HL-60 (cell line): ENCODE data around the gene CDH22.

ENCODE experiments used
- DNase-seq, 2 experiments: peaks; one replicate each; pipeline ENCODE4 v3.0.0-alpha.2; 2010 to 2020; ENCODE audit warnings: low read depth in 1 of 2, low spot score in 1 of 2
- H3K27ac ChIP-seq: fragments of 250-450 bp; sonication (Bioruptor Pico); replicated peaks from 2 replicates; pipeline ENCODE4 v1.5.1; 2020; ENCODE audit warnings: mild to moderate bottlenecking, moderate library complexity
- H3K27me3 ChIP-seq: fragments of 250-450 bp; sonication (Bioruptor Pico); 2 replicates; pipeline ENCODE4 v1.5.1; 2021; ENCODE audit warnings: mild to moderate bottlenecking, moderate library complexity; ENCODE audit not compliant: insufficient read depth, poor library complexity, severe bottlenecking
- H3K4me3 ChIP-seq: replicated peaks from 2 replicates; pipeline ENCODE4 v1.5.1; 2011; ENCODE audit warnings: mild to moderate bottlenecking, control low read depth, low read length; ENCODE audit not compliant: insufficient read depth
- CTCF ChIP-seq: IDR thresholded peaks from one replicate; pipeline ENCODE4 v1.5.1; 2011; ENCODE audit warnings: low read length, control low read depth, inconsistent platforms; ENCODE audit not compliant: insufficient read depth
- GABPA ChIP-seq: IDR thresholded peaks from 2 replicates; pipeline ENCODE4 v1.6.1; 2012; ENCODE audit warnings: low read depth
- POLR2AphosphoS5 ChIP-seq: IDR thresholded peaks from 2 replicates; pipeline ENCODE4 v1.6.1; 2012; ENCODE audit warnings: low read depth
- REST ChIP-seq: IDR thresholded peaks from 2 replicates; pipeline ENCODE4 v1.6.1; 2012; ENCODE audit warnings: low read depth; ENCODE audit not compliant: insufficient replicate concordance
- SPI1 ChIP-seq: IDR thresholded peaks from 2 replicates; pipeline ENCODE4 v1.6.1; 2012; ENCODE audit warnings: low read depth, mild to moderate bottlenecking, borderline replicate concordance

CDH22 gene

GRCh38 chr20:46273717-46274116, 34.6 kb downstream of the CDH22 start:
- H3K4me3 ChIP-seq = no peak overlapping the region
- TF ChIP-seq CTCF = no peak
- no peak for TF ChIP-seq SPI1
- TF ChIP-seq GABPA = no peak
- H3K27ac ChIP-seq = no peak overlapping the region
- no peak for DNase-seq
- peaks cover 4% of the 10 kb centered on the region for H3K27me3 ChIP-seq

GRCh38 chr20:46272389-46273047, 35.8 kb downstream of the CDH22 start:
- no peak overlapping the region for H3K4me3 ChIP-seq
- H3K27me3 ChIP-seq = peaks cover 4% of the 10 kb centered on the region
- H3K27ac ChIP-seq = no peak overlapping the region
- no peak for DNase-seq
- TF ChIP-seq POLR2AphosphoS5 = no peak
- no peak for TF ChIP-seq REST

GRCh38 chr20:46270977-46271744, 37.1 kb downstream of the CDH22 start:
- H3K27me3 ChIP-seq = peaks cover 4% of the 10 kb centered on the region
- DNase-seq = no peak
- H3K4me3 ChIP-seq = no peak overlapping the region
- no peak for TF ChIP-seq POLR2AphosphoS5
- no peak for TF ChIP-seq GABPA
- TF ChIP-seq REST = no peak
- TF ChIP-seq SPI1 = no peak
- no peak for TF ChIP-seq CTCF
- no peak overlapping the region for H3K27ac ChIP-seq

- Histone ChIP-seq H3K27ac (no peak overlapping the region), H3K4me3 (no peak overlapping the region), H3K27me3 (no peaks in the 10 kb centered on the region)
- no peak for DNase-seq
- TF ChIP-seq GABPA (no peak), POLR2AphosphoS5 (no peak), CTCF (no peak), SPI1 (no peak), REST (no peak)
Measured at GRCh38 chr20:46269372-46269771, 38.9 kb downstream of the CDH22 start.
